Adrenal gland (tissue), 5 donors: ENCODE data around the gene FUT1.

Experiments used
- POLR2A ChIP-seq, 2 donors: fragments of 450-650 bp; IDR thresholded peaks; one replicate each; pipeline ENCODE4 v1.6.1; 2017; ENCODE audit warnings: antibody characterized with exemption in 2 of 2, mild to moderate bottlenecking in 2 of 2, moderate library complexity in 1 of 2
- TF ChIP-seq, protein P1 (sequence below), 6 experiments: fragments of 450-650 bp in 4 of 6; fragments of 200-600 bp in 2 of 6; sonication (generic) in 1 of 6; IDR thresholded peaks; 1 replicate in 5 of 6; 2 replicates in 1 of 6; pipeline versions ENCODE4 v1.5.1 to v1.8.0; 2016 to 2021; ENCODE audit warnings: antibody characterized with exemption in 6 of 6, mild to moderate bottlenecking in 2 of 6, moderate library complexity in 1 of 6
- donor health status: DM: no; HTN: no; CAD: no.

DNA sequence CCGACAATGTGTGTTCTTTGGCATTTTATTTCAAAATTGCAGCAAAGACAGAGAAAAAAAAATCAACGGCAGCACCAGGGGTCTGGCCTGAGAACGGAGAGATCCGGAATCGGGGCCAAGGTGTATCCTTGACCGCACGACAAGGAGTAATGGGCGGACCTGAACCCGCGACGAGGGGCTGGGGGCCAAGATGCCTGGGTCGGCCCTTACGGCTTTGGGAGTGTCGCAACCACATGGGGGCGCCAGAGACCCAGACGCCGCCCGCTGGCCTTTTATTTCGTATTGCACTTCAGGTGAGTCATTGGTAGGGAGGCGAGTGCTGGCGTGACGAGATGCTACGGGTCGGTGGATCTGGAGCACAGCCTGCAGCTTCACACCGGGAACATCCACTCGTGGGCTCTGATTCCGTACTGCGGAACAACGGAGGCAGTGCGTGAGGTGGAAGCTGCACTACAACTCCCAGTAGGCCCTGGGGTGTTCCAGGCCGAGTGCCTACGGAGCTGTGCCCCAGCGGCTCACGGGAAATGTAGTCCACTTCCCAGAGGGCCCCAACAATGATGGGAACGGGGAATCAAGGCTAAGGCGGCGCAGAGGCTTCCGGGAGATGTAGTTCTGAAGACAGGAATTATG, 42.7 kb upstream of the FUT1 start:
- TF ChIP-seq, protein P1, sequence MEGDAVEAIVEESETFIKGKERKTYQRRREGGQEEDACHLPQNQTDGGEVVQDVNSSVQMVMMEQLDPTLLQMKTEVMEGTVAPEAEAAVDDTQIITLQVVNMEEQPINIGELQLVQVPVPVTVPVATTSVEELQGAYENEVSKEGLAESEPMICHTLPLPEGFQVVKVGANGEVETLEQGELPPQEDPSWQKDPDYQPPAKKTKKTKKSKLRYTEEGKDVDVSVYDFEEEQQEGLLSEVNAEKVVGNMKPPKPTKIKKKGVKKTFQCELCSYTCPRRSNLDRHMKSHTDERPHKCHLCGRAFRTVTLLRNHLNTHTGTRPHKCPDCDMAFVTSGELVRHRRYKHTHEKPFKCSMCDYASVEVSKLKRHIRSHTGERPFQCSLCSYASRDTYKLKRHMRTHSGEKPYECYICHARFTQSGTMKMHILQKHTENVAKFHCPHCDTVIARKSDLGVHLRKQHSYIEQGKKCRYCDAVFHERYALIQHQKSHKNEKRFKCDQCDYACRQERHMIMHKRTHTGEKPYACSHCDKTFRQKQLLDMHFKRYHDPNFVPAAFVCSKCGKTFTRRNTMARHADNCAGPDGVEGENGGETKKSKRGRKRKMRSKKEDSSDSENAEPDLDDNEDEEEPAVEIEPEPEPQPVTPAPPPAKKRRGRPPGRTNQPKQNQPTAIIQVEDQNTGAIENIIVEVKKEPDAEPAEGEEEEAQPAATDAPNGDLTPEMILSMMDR (IDR thresholded peaks at IDR 0.05) = peak; percentile 85 to 99 (median 96)
- TF ChIP-seq POLR2A (IDR thresholded peaks at IDR 0.05) = peak in 1 of 2 donors; percentile 12
